HEK293 (cell line): Measurements from ENCODE around the gene CCDC63.

ENCODE experiments used
- YY1 ChIP-seq: fragments of 450-650 bp; formaldehyde crosslinking; IDR thresholded peaks from 2 replicates; pipeline ENCODE4 v1.5.1; 2018; ENCODE audit warnings: missing biosample characterization, missing genetic modification characterization
- ZNF121 ChIP-seq: fragments of 450-650 bp; formaldehyde crosslinking; IDR thresholded peaks from 2 replicates; pipeline ENCODE4 v1.5.1; 2016; ENCODE audit warnings: missing biosample characterization, missing genetic modification characterization
- ZNF138 ChIP-seq: fragments of 450-650 bp; formaldehyde crosslinking; IDR thresholded peaks from 2 replicates; pipeline ENCODE4 v1.5.1; 2016; ENCODE audit warnings: missing biosample characterization, missing genetic modification characterization, borderline replicate concordance
- ZNF23 ChIP-seq: fragments of 450-650 bp; formaldehyde crosslinking; IDR thresholded peaks from 2 replicates; pipeline ENCODE4 v1.5.1; 2016; ENCODE audit warnings: missing biosample characterization, missing genetic modification characterization, borderline replicate concordance
- TF ChIP-seq, protein P1 (sequence below): fragments of 450-650 bp; formaldehyde crosslinking; IDR thresholded peaks from 2 replicates; pipeline ENCODE4 v1.5.1; 2016; ENCODE audit warnings: missing biosample characterization, missing genetic modification characterization
- TF ChIP-seq, protein P2 (sequence below): fragments of 450-650 bp; formaldehyde crosslinking; IDR thresholded peaks from 2 replicates; pipeline ENCODE4 v1.5.1; 2016; ENCODE audit warnings: missing biosample characterization, missing genetic modification characterization

DNA sequence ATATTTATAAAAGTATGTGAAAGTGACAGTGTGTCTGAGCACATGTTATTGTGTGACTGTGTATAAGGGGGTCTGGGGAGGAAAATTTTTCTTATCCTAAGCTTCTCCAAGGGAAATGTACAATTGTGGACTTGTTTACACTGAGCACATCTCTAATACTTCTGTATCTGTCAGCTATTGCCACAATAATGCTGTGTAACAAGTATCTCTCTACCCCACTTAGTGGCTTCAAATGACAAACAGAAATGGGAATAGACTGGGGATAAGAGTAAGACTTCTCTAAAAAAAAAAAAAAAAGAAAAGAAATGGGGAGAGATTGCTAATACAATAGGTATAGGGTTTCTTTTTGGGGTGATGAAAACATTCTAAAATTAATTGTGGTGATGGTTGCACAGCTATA, 44.3 kb upstream of the CCDC63 start:
- TF ChIP-seq ZNF138 (tag by site-specific recombination) (no peak), YY1 (no peak), ZNF121 (no peak), ZNF23 (tag by site-specific recombination) (no peak)
- TF ChIP-seq, protein P1, sequence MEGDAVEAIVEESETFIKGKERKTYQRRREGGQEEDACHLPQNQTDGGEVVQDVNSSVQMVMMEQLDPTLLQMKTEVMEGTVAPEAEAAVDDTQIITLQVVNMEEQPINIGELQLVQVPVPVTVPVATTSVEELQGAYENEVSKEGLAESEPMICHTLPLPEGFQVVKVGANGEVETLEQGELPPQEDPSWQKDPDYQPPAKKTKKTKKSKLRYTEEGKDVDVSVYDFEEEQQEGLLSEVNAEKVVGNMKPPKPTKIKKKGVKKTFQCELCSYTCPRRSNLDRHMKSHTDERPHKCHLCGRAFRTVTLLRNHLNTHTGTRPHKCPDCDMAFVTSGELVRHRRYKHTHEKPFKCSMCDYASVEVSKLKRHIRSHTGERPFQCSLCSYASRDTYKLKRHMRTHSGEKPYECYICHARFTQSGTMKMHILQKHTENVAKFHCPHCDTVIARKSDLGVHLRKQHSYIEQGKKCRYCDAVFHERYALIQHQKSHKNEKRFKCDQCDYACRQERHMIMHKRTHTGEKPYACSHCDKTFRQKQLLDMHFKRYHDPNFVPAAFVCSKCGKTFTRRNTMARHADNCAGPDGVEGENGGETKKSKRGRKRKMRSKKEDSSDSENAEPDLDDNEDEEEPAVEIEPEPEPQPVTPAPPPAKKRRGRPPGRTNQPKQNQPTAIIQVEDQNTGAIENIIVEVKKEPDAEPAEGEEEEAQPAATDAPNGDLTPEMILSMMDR (tag by site-specific recombination), result no peak
- TF ChIP-seq, protein P2, sequence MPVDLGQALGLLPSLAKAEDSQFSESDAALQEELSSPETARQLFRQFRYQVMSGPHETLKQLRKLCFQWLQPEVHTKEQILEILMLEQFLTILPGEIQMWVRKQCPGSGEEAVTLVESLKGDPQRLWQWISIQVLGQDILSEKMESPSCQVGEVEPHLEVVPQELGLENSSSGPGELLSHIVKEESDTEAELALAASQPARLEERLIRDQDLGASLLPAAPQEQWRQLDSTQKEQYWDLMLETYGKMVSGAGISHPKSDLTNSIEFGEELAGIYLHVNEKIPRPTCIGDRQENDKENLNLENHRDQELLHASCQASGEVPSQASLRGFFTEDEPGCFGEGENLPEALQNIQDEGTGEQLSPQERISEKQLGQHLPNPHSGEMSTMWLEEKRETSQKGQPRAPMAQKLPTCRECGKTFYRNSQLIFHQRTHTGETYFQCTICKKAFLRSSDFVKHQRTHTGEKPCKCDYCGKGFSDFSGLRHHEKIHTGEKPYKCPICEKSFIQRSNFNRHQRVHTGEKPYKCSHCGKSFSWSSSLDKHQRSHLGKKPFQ (tag by site-specific recombination), result no peak
